Uterus (tissue), 2 donors: ENCODE data around the gene CALCA.

Experiments used
- POLR2A ChIP-seq, 2 donors: fragments of 450-650 bp; IDR thresholded peaks; one replicate each; pipeline ENCODE4 v1.6.1; 2016; ENCODE audit warnings: antibody characterized with exemption in 2 of 2, mild to moderate bottlenecking in 1 of 2, moderate library complexity in 1 of 2
- TF ChIP-seq, protein P1 (sequence below), 4 experiments: fragments of 200-600 bp in 2 of 4; fragments of 450-650 bp in 2 of 4; sonication (generic) in 2 of 4; IDR thresholded peaks; one replicate each; pipeline ENCODE4 v1.5.1; 2016 to 2019; ENCODE audit warnings: antibody characterized with exemption in 4 of 4, mild to moderate bottlenecking in 2 of 4, moderate library complexity in 1 of 4

DNA sequence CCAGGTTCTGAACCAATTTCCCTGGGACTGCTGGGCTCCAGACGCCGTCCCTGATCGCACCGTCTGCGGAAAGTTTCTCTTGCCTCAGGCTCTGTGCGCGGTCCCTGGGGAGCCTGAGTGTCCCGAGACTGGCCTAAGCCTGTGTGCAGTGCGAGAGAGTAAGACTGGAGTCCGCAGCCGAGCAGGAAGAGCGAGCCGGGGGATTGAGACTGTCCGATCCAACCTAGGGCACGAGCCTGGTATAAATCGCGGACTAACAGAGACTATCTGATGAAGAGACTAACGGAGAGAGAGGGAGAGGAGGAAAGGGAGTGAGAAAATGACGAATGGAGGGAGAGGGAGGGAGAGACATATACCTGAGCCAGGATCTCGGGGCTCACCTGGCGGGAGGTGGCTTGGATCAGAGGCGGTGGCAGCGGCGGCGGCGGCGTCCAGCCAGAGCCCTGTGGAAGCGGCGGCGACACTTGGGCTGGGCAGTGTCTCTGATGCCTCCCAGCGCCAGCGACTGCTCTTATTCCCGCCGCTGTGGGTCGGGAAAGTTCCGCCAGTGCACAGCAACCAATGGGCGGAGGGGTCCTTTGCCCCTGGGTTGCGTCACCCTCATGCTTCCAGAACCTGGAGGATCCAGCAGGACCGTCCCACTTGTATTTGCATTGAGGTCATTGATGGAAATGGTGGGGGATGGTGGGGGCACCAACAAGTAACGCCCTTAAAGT lies at the start of gene CALCA:
- no peak for TF ChIP-seq POLR2A (IDR thresholded peaks at IDR 0.05)
- TF ChIP-seq, protein P1, sequence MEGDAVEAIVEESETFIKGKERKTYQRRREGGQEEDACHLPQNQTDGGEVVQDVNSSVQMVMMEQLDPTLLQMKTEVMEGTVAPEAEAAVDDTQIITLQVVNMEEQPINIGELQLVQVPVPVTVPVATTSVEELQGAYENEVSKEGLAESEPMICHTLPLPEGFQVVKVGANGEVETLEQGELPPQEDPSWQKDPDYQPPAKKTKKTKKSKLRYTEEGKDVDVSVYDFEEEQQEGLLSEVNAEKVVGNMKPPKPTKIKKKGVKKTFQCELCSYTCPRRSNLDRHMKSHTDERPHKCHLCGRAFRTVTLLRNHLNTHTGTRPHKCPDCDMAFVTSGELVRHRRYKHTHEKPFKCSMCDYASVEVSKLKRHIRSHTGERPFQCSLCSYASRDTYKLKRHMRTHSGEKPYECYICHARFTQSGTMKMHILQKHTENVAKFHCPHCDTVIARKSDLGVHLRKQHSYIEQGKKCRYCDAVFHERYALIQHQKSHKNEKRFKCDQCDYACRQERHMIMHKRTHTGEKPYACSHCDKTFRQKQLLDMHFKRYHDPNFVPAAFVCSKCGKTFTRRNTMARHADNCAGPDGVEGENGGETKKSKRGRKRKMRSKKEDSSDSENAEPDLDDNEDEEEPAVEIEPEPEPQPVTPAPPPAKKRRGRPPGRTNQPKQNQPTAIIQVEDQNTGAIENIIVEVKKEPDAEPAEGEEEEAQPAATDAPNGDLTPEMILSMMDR (IDR thresholded peaks at IDR 0.05) = no peak
